Measurements from ENCODE around the gene FOXI1. TPM values are rescaled to one million over a fixed set of nuclear protein-coding genes. Genes with fewer than 3 reads are reported as not detected.

FOXI1 gene
- not detected for total RNA-seq

GRCh38 chr5:170105642-170106611 lies at the start of gene FOXI1:
Gene FOXI1 (plus strand): TSS chr5:170105897. CDS start chr5:170105958, 61 bp downstream.
- no peak within 1 kb of the TSS for H3K4me3 ChIP-seq
- intact Hi-C loops (cut with DNase I) = loop anchor here (10.0 kb wide), 1 partner anchor 319 kb away; no protein-coding TSS in a partner anchor
- DNase-seq (ENCODE audit: extremely low spot score in 2 of 2) = peak; percentile 56 to 90

DNA sequence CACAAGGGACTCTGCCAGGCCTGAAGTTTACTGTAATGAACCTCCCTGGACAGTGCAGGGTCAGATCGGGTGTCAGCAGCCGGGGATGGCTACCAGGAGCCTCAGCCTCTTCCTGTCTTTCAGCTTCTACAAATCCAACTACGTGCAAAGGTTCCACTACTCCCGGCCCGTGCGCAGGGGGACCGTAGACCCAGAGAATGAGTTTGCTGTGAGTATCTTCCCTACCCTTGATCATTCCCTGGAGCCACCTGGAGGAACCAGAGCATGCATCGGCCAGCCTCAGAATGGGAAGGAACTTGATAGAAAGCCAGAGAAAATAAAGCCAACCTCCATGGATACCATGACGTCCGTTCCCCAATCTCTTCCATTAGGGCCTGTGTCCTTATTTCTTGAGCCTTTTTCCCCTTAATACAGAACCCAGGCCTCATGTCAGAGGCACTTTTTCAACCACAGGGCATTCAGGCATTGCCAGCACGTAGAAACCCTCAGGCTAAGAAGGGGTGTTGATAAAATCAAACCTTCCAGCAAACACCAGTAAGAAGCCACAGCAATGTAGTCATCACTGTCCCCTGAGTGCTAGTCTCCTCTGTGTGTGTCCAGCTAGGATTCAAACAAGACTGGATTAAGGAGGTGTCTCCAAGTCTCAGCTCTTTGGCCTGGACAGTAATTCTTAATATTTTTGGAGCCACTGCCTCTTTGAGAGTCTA lies 49.0 kb upstream of the FOXI1 start:
- no peaks in the 10 kb centered on the region for H3K27me3 ChIP-seq
- no peaks in the 10 kb centered on the region for H3K9me3 ChIP-seq
- no peak for TF ChIP-seq POLR2A (IDR thresholded peaks at IDR 0.05)
- TF ChIP-seq POLR2AphosphoS5 (IDR thresholded peaks at IDR 0.05; ENCODE audit: insufficient read depth in 1 of 2, low read depth in 1 of 2) = no peak
- TF ChIP-seq, protein P1, sequence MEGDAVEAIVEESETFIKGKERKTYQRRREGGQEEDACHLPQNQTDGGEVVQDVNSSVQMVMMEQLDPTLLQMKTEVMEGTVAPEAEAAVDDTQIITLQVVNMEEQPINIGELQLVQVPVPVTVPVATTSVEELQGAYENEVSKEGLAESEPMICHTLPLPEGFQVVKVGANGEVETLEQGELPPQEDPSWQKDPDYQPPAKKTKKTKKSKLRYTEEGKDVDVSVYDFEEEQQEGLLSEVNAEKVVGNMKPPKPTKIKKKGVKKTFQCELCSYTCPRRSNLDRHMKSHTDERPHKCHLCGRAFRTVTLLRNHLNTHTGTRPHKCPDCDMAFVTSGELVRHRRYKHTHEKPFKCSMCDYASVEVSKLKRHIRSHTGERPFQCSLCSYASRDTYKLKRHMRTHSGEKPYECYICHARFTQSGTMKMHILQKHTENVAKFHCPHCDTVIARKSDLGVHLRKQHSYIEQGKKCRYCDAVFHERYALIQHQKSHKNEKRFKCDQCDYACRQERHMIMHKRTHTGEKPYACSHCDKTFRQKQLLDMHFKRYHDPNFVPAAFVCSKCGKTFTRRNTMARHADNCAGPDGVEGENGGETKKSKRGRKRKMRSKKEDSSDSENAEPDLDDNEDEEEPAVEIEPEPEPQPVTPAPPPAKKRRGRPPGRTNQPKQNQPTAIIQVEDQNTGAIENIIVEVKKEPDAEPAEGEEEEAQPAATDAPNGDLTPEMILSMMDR (IDR thresholded peaks at IDR 0.05) = no peak
- no peak for DNase-seq (ENCODE audit: extremely low spot score in 2 of 2)
- intact Hi-C loops (cut with DNase I) = no loop called here
- H3K36me3 ChIP-seq = no peaks in the 10 kb centered on the region
- no peaks in the 10 kb centered on the region for H3K4me1 ChIP-seq
- H3K27ac ChIP-seq = no peak overlapping the region
- H3K4me3 ChIP-seq = no peak overlapping the region

More at GRCh38 chr5:170105642-170106611, at the start of gene FOXI1:
- Histone ChIP-seq H3K27me3 (no peaks in the 10 kb centered on the region), H3K36me3 (no peaks in the 10 kb centered on the region), H3K9me3 (no peaks in the 10 kb centered on the region), H3K4me1 (no peaks in the 10 kb centered on the region), H3K27ac (no peak within 1 kb of the TSS)
- TF ChIP-seq POLR2A (IDR thresholded peaks at IDR 0.05) (no peak), POLR2AphosphoS5 (IDR thresholded peaks at IDR 0.05; ENCODE audit: insufficient read depth in 1 of 2, low read depth in 1 of 2) (no peak)
- TF ChIP-seq, protein P1 (IDR thresholded peaks at IDR 0.05) = no peak

DNA sequence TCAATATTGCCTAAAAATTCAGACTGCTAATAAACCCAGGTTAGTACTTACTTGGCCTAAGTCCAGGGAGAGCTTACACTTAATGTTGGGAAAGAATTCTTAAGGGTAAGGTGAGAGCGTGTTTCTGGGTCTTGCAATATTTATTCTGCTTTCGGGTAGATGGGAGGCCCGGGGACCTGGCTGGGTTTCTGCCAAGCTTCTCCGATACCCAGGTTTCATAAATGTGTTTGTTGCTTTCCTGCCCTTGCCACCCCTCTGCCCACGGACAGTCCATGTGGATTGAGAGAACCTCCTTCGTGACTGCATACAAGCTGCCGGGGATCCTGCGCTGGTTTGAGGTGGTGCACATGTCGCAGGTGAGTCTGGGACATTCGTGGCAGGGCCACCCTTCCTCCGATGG lies 48.4 kb upstream of the FOXI1 start:
- no peaks in the 10 kb centered on the region for H3K4me1 ChIP-seq
- H3K27me3 ChIP-seq = no peaks in the 10 kb centered on the region
- no peak overlapping the region for H3K27ac ChIP-seq
- DNase-seq (ENCODE audit: extremely low spot score in 2 of 2) = no peak
- no peaks in the 10 kb centered on the region for H3K36me3 ChIP-seq
- TF ChIP-seq, protein P1 (IDR thresholded peaks at IDR 0.05) = no peak
- TF ChIP-seq POLR2A (IDR thresholded peaks at IDR 0.05) = no peak
- no peaks in the 10 kb centered on the region for H3K9me3 ChIP-seq
- no peak overlapping the region for H3K4me3 ChIP-seq
- intact Hi-C loops (cut with DNase I) = no loop called here

- DNase-seq (ENCODE audit: extremely low spot score in 2 of 2) = no peak
- intact Hi-C loops (cut with DNase I) = no loop called here
- no peaks in the 10 kb centered on the region for H3K4me1 ChIP-seq
- no peak overlapping the region for H3K4me3 ChIP-seq
- no peaks in the 10 kb centered on the region for H3K36me3 ChIP-seq
- no peak overlapping the region for H3K27ac ChIP-seq
- no peaks in the 10 kb centered on the region for H3K27me3 ChIP-seq
- H3K9me3 ChIP-seq = no peaks in the 10 kb centered on the region
- TF ChIP-seq POLR2AphosphoS5 (IDR thresholded peaks at IDR 0.05; ENCODE audit: insufficient read depth in 1 of 2, low read depth in 1 of 2) (no peak), POLR2A (IDR thresholded peaks at IDR 0.05) (no peak)
- TF ChIP-seq, protein P1 (IDR thresholded peaks at IDR 0.05) = no peak
Observed at GRCh38 chr5:170059221-170059620, 46.5 kb upstream of the FOXI1 start.

Measured in vagina (tissue), 2 donors.